Measurements from ENCODE around the gene WDR12. TPM values are rescaled to one million over a fixed set of nuclear protein-coding genes. Genes with fewer than 3 reads are reported as not detected.

The WDR12 gene
- total RNA-seq, 1 donor from 2014 or later: 18.7 TPM

Other genes with a start within 250 kb of the WDR12 start
- 99.8 TPM for gene ICA1L, start 39.9 kb downstream of the WDR12 start, total RNA-seq
- gene CARF, start 602 bp upstream of the WDR12 start, total RNA-seq: 20.9 TPM
- 40.1 TPM for gene NBEAL1, start 103.2 kb upstream of the WDR12 start, total RNA-seq

Measured in temporal lobe (tissue), 1 donor.